NCI-H446 (cell line): ENCODE results near the gene SCRN1.
A peak's percentile ranks its signal among the peaks of the same experiment; 100 is the strongest.
"Not testable (repeated sequence)": the region's sequence is repeated elsewhere in the genome, so short reads cannot be mapped to it uniquely, and the experiment has no call there.

ENCODE experiments used
- DNase-seq, 2 experiments: peaks; one replicate each; lab custom pipeline; 2025; lab: John Stamatoyannopoulos, UW

Gene SCRN1

GRCh38 chr7:29890786-29891185 is 98.8 kb downstream of the SCRN1 start:
- not testable (repeated sequence) for DNase-seq

GRCh38 chr7:29890251-29890650 is 99.3 kb downstream of the SCRN1 start:
- no peak for DNase-seq

GRCh38 chr7:29889288-29889687 is 100.3 kb downstream of the SCRN1 start:
- DNase-seq, result no peak

- no peak for DNase-seq
These were observed 101.6 kb downstream of the SCRN1 start for GRCh38 chr7:29888006-29888405.

- no peak for DNase-seq
These were observed 102.8 kb downstream of the SCRN1 start for GRCh38 chr7:29886827-29887226.

GRCh38 chr7:29885626-29886025 is 104.0 kb downstream of the SCRN1 start:
- DNase-seq, result no peak

- DNase-seq, result peak in 1 of 2 experiments; percentile 42
These were observed 105.0 kb downstream of the SCRN1 start for GRCh38 chr7:29884399-29885272.

- no peak for DNase-seq
These were observed 105.9 kb downstream of the SCRN1 start for GRCh38 chr7:29883462-29884398.

GRCh38 chr7:29882481-29882880 is 107.1 kb downstream of the SCRN1 start:
- DNase-seq, result no peak

- no peak for DNase-seq
These were observed 107.9 kb downstream of the SCRN1 start for GRCh38 chr7:29881724-29882123.

GRCh38 chr7:29879609-29880008 is 110.0 kb downstream of the SCRN1 start:
- DNase-seq, result no peak

GRCh38 chr7:29878081-29878688 is 111.4 kb downstream of the SCRN1 start:
- peak; percentile 30 to 74 for DNase-seq

GRCh38 chr7:29877196-29877595 is 112.4 kb downstream of the SCRN1 start:
- DNase-seq, result no peak

GRCh38 chr7:29875741-29876140 is 113.9 kb downstream of the SCRN1 start:
- no peak for DNase-seq

GRCh38 chr7:29873644-29874294 is 115.8 kb downstream of the SCRN1 start:
- DNase-seq, result no peak

GRCh38 chr7:29871787-29872398 is 117.7 kb downstream of the SCRN1 start:
- no peak for DNase-seq
